Keratinocyte (primary cell): ENCODE measurements around the gene ARMC3. TPM values are rescaled to one million over a fixed set of nuclear protein-coding genes. Genes with fewer than 3 reads are reported as not detected.

Experiments used
- DNase-seq: peaks from one replicate; pipeline ENCODE4 v3.0.0-alpha.2; 2011; ENCODE audit warnings: low read depth, missing footprints, low spot score
- FAIRE-seq: peaks from 2 replicates; lab custom pipeline; 2011; peaks lifted over from hg19 to GRCh38; lab: Jason Lieb, UNC
- H2AFZ ChIP-seq: 2 replicates; pipeline ENCODE4 v1.6.0; 2012; ENCODE audit warnings: low read length, control low read depth, inconsistent platforms; ENCODE audit not compliant: control insufficient read depth
- H3K27ac ChIP-seq: 2 replicates; pipeline ENCODE4 v1.5.1; 2011; ENCODE audit warnings: low read length; ENCODE audit not compliant: control insufficient read depth, insufficient read depth
- H3K27me3 ChIP-seq: 3 replicates; pipeline ENCODE4 v1.6.0; 2011; ENCODE audit warnings: low read length; ENCODE audit not compliant: control insufficient read depth, insufficient read depth; ENCODE audit errors: extremely low read depth
- H3K36me3 ChIP-seq, 2 experiments: 2 replicates in 1 of 2; 3 replicates in 1 of 2; pipeline ENCODE4 v1.5.1; 2011; ENCODE audit warnings: low read length in 2 of 2, mild to moderate bottlenecking in 1 of 2; ENCODE audit not compliant: control insufficient read depth in 2 of 2, insufficient read depth in 2 of 2; ENCODE audit errors: extremely low read depth in 1 of 2
- H3K4me1 ChIP-seq: 3 replicates; pipeline ENCODE4 v1.5.1; 2011; ENCODE audit warnings: low read length; ENCODE audit not compliant: control insufficient read depth, insufficient read depth; ENCODE audit errors: extremely low read depth
- H3K4me2 ChIP-seq: 3 replicates; pipeline ENCODE4 v1.6.0; 2011; ENCODE audit warnings: low read depth, low read length; ENCODE audit not compliant: control insufficient read depth, insufficient read depth; ENCODE audit errors: extremely low read depth
- H3K4me3 ChIP-seq, 3 experiments: fragments of 200-600 bp in 1 of 3; sonication (generic) in 1 of 3; 2 replicates in 2 of 3; 3 replicates in 1 of 3; pipeline ENCODE4 v1.5.1; 2011 to 2016; ENCODE audit warnings: low read length in 3 of 3, mild to moderate bottlenecking in 3 of 3, control low read depth in 2 of 3, inconsistent platforms in 1 of 3, low read depth in 1 of 3, mixed read lengths in 1 of 3, mixed run types in 1 of 3, moderate library complexity in 1 of 3; ENCODE audit not compliant: control insufficient read depth in 2 of 3, insufficient read depth in 2 of 3; ENCODE audit errors: extremely low read depth in 1 of 3
- H3K79me2 ChIP-seq: 2 replicates; pipeline ENCODE4 v1.6.0; 2012; ENCODE audit warnings: low read length; ENCODE audit not compliant: control insufficient read depth, insufficient read depth
- H3K9ac ChIP-seq: 3 replicates; pipeline ENCODE4 v1.6.0; 2011; ENCODE audit warnings: low read length; ENCODE audit not compliant: control insufficient read depth, insufficient read depth; ENCODE audit errors: extremely low read depth
- H3K9me1 ChIP-seq: 3 replicates; pipeline ENCODE4 v1.6.0; 2011; ENCODE audit warnings: low read length; ENCODE audit not compliant: control insufficient read depth, insufficient read depth; ENCODE audit errors: extremely low read depth
- H3K9me3 ChIP-seq: 2 replicates; pipeline ENCODE4 v1.5.1; 2012; ENCODE audit warnings: low read depth, low read length; ENCODE audit not compliant: control insufficient read depth
- H4K20me1 ChIP-seq: 3 replicates; pipeline ENCODE4 v1.6.0; 2011; ENCODE audit warnings: low read length; ENCODE audit not compliant: control insufficient read depth, insufficient read depth; ENCODE audit errors: extremely low read depth
- EZH2 ChIP-seq: IDR thresholded peaks from one replicate; pipeline ENCODE4 v1.6.1; 2012; ENCODE audit warnings: inconsistent platforms, mild to moderate bottlenecking, low read length, moderate library complexity
- dilution Hi-C: fragments of 300-500 bp; cut with MboI; formaldehyde crosslinking; loops from one replicate; pipeline ENCODE4 v1.7.0; 2020; ENCODE audit warnings: low sequenced_read_pairs; ENCODE audit not compliant: extremely low pct_ligation_motif_present
- polyA plus RNA-seq, 5 experiments: library from polyadenylated mRNA; depleted of rRNA in 3 of 5; stranded (reverse) in 3 of 5; stranded (forward) in 1 of 5; unstranded in 1 of 5; fragments of >200 nt; gene quantifications; 1 replicate in 1 of 5; 2 replicates in 3 of 5; 3 replicates in 1 of 5; pipeline versions ENCODE4 v1.2.1 to v1.2.3, GENCODE V29; 2011 to 2012; ENCODE audit warnings: missing spikeins in 2 of 5, low read depth in 1 of 5, low replicate concordance in 1 of 5
- TF ChIP-seq, protein P1 (sequence below), 3 experiments: IDR thresholded peaks in 1 of 3; conservative IDR thresholded peaks in 1 of 3; optimal IDR thresholded peaks in 1 of 3; 2 replicates in 2 of 3; 3 replicates in 1 of 3; pipeline versions ENCODE3 to v1.5.1; 2011; ENCODE audit warnings: low read length in 3 of 3, mild to moderate bottlenecking in 3 of 3, moderate library complexity in 2 of 3, control low read depth in 1 of 3, inconsistent platforms in 1 of 3; ENCODE audit not compliant: insufficient read depth in 2 of 3; ENCODE audit errors: extremely low read depth in 1 of 3

Gene ARMC3
- polyA plus RNA-seq, 1 donor (not counting 4 experiments of a cell fraction or from before 2014, with no cell fraction given), result not detected

DNA sequence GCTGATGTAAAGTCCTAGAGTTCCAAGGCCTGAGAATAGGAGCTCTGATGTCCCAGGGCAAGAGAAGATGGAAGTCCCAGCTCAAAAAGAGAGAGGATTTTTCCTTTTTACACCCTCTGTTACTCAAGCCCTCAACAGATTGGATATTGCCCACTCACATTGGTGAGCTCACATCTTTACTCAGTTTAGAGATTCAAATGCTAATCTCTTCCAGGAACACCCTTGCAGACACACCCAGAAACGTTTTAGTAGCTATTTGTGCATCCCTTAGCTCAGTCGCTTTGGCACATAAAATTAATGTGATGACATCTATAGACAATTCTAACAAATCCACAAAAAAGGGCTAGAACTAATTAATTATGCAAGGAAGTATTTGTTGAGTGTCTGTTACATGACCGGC, 27.1 kb downstream of the ARMC3 start:
- H3K9ac ChIP-seq, result no peak overlapping the region
- H3K4me2 ChIP-seq, result no peak overlapping the region
- dilution Hi-C loops, result no loop called here
- no peak overlapping the region for H3K4me3 ChIP-seq
- H3K9me3 ChIP-seq, result no peaks in the 10 kb centered on the region
- H3K4me1 ChIP-seq, result no peaks in the 10 kb centered on the region
- DNase-seq, result no peak
- FAIRE-seq, result no peak
- TF ChIP-seq, protein P1, sequence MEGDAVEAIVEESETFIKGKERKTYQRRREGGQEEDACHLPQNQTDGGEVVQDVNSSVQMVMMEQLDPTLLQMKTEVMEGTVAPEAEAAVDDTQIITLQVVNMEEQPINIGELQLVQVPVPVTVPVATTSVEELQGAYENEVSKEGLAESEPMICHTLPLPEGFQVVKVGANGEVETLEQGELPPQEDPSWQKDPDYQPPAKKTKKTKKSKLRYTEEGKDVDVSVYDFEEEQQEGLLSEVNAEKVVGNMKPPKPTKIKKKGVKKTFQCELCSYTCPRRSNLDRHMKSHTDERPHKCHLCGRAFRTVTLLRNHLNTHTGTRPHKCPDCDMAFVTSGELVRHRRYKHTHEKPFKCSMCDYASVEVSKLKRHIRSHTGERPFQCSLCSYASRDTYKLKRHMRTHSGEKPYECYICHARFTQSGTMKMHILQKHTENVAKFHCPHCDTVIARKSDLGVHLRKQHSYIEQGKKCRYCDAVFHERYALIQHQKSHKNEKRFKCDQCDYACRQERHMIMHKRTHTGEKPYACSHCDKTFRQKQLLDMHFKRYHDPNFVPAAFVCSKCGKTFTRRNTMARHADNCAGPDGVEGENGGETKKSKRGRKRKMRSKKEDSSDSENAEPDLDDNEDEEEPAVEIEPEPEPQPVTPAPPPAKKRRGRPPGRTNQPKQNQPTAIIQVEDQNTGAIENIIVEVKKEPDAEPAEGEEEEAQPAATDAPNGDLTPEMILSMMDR (optimal IDR thresholded peaks at IDR 0.05 in 1 of 3, IDR thresholded peaks at IDR 0.05 in 1 of 3, conservative IDR thresholded peaks at IDR 0.05 in 1 of 3; ENCODE audit: extremely low read depth in 1 of 3, insufficient read depth in 2 of 3, low read length in 3 of 3), result no peak
- no peak for TF ChIP-seq EZH2
- no peaks in the 10 kb centered on the region for H3K79me2 ChIP-seq
- no peak overlapping the region for H2AFZ ChIP-seq
- H3K27ac ChIP-seq, result no peak overlapping the region
- H4K20me1 ChIP-seq, result no peaks in the 10 kb centered on the region
- no peaks in the 10 kb centered on the region for H3K36me3 ChIP-seq
- no peaks in the 10 kb centered on the region for H3K27me3 ChIP-seq
- no peaks in the 10 kb centered on the region for H3K9me1 ChIP-seq

DNA sequence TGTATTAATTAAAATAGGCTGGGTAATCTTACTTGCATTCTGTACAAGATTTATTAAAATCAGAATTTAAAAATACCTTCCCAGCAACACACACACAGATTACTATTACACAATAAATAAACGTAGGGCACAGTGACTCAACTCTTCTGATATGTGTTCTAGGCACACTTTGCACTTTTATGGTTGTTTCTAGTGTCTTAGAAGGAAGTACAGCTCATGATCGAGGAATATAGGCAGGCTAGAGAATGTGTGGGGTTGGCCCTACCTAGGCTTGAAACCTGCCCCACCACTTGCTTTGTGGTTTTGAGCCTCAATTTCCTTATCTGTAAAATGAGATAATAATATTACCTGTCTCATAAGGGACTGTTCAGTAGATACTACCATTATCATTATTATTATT, 30.5 kb downstream of the ARMC3 start:
- FAIRE-seq (no peak), DNase-seq (peak; percentile 23)
- Histone ChIP-seq H3K9ac (no peak overlapping the region), H3K9me1 (no peaks in the 10 kb centered on the region), H3K4me3 (no peak overlapping the region), H3K9me3 (no peaks in the 10 kb centered on the region), H3K36me3 (no peaks in the 10 kb centered on the region), H3K4me2 (no peak overlapping the region), H3K79me2 (no peaks in the 10 kb centered on the region), H2AFZ (no peak overlapping the region), H4K20me1 (no peaks in the 10 kb centered on the region), H3K4me1 (no peaks in the 10 kb centered on the region), H3K27ac (no peak overlapping the region), H3K27me3 (no peaks in the 10 kb centered on the region)
- no peak for TF ChIP-seq EZH2
- TF ChIP-seq, protein P1 (optimal IDR thresholded peaks at IDR 0.05 in 1 of 3, IDR thresholded peaks at IDR 0.05 in 1 of 3, conservative IDR thresholded peaks at IDR 0.05 in 1 of 3; ENCODE audit: extremely low read depth in 1 of 3, insufficient read depth in 2 of 3, low read length in 3 of 3), result no peak
- dilution Hi-C loops, result no loop called here
